Measurements from ENCODE around the gene PLEKHB1.

Gene PLEKHB1

DNA sequence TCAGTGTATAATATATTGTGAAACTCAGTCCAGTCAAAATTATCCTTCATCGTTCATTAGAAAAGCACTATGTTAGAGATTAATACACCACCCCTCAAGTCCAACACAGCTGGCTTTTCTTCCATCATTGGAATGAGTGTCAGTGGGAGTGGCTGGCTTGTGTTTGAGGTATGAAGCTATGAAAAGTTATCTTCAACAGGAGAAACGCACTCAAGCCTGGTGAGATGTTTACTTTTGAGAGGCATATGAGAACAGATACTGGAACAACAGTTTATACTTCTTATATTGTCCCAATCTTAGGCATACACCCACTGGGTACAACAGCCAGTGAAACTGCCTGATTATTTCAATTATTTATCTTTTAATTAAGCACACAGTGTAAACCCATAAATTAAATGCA is 34.3 kb downstream of the PLEKHB1 start:
- TF ChIP-seq, protein P1, sequence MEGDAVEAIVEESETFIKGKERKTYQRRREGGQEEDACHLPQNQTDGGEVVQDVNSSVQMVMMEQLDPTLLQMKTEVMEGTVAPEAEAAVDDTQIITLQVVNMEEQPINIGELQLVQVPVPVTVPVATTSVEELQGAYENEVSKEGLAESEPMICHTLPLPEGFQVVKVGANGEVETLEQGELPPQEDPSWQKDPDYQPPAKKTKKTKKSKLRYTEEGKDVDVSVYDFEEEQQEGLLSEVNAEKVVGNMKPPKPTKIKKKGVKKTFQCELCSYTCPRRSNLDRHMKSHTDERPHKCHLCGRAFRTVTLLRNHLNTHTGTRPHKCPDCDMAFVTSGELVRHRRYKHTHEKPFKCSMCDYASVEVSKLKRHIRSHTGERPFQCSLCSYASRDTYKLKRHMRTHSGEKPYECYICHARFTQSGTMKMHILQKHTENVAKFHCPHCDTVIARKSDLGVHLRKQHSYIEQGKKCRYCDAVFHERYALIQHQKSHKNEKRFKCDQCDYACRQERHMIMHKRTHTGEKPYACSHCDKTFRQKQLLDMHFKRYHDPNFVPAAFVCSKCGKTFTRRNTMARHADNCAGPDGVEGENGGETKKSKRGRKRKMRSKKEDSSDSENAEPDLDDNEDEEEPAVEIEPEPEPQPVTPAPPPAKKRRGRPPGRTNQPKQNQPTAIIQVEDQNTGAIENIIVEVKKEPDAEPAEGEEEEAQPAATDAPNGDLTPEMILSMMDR (IDR thresholded peaks at IDR 0.05; ENCODE audit: extremely low read depth, missing control alignments), result no peak
- DNase-seq (ENCODE audit: low spot score), result no peak

DNA sequence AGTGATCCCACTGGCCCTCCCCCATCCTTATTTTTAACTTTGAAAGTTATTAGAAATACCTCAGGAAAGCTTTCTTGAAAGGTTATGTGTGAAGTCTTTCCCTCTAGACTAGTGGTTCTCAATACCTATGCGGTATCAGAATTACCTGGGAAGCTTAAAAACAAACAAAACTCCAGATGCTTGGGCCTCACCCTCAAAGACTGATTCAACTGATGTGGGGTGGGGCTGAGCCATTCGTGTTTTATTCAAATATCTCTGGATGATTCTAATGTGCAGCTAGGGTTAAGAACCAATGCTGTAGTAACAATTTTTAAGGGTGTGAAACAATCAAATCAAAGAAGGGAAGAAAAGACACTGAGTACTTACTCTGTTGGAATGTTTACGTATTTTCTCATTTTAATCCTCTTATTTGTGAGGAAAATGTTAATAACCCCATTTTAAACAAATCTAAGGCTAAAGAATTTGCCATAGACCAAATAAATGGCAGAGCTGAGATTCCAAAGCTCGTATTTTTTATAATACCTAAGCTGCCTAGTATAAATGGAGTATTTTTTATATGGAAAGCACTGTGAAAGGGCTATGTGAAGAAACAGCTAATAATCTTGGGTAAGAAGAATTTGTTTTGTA is 47.6 kb downstream of the PLEKHB1 start:
- DNase-seq (ENCODE audit: low spot score), result no peak
- TF ChIP-seq, protein P1 (IDR thresholded peaks at IDR 0.05; ENCODE audit: extremely low read depth, missing control alignments), result no peak

DNA sequence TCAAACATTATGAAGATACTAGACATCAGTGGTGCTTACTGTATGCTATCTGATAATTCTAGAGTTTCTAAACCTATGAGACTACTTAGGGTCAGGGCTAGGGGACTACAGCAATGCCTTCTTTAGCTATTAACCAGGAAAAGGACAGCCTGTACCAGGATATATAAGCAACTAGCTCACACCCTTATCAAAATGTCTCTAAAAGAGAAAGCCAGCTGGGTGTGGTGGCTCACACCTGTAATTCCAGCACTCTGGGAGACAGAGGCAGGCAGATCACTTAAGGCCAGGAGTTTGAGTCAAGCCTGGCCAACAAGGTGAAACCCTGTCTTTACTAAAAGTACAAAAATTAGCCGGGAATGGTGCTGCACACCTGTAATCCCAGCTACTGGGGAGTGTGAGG is 58.7 kb downstream of the PLEKHB1 start:
- no peak for DNase-seq (ENCODE audit: low spot score)
- TF ChIP-seq, protein P1 (IDR thresholded peaks at IDR 0.05; ENCODE audit: extremely low read depth, missing control alignments), result no peak

DNA sequence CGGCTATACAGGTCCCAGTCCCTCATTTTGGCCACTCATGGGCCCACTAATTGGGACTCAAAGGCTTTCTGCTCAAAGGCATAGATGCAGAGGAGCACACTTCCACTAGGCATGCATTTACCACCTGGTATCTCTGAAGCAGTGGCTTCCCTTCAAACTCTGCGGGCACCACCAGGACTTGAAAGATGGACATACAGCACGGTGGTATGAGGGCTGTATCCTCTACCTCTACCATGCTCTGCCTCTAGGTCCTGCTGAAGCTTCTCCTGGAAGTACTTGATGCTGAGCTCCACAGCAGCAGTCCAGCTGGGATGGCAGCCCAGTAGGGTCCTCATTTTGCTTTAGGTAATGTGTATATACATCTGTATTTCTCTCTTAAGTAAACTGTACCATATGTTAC is 64.6 kb downstream of the PLEKHB1 start:
- no peak for DNase-seq (ENCODE audit: low spot score)
- TF ChIP-seq, protein P1 (IDR thresholded peaks at IDR 0.05; ENCODE audit: extremely low read depth, missing control alignments), result no peak
